HEK293T (cell line): ENCODE measurements around the gene CLCNKA.

Source experiments
- ARNT ChIP-seq: fragments of 450-650 bp; IDR thresholded peaks from 2 replicates; pipeline ENCODE4 v1.6.1; 2017; ENCODE audit warnings: mild to moderate bottlenecking
- BHLHE40 ChIP-seq: fragments of 450-650 bp; IDR thresholded peaks from 2 replicates; pipeline ENCODE4 v1.6.1; 2016; ENCODE audit warnings: mild to moderate bottlenecking, moderate library complexity, borderline replicate concordance
- ELF4 ChIP-seq: fragments of 450-650 bp; IDR thresholded peaks from 2 replicates; pipeline ENCODE4 v1.6.1; 2017; ENCODE audit warnings: antibody characterized with exemption
- FOXA1 ChIP-seq: fragments of 450-650 bp; IDR thresholded peaks from 2 replicates; pipeline ENCODE4 v1.6.1; 2016; ENCODE audit warnings: mild to moderate bottlenecking
- FOXM1 ChIP-seq: fragments of 450-650 bp; IDR thresholded peaks from 2 replicates; pipeline ENCODE4 v1.6.1; 2017; ENCODE audit warnings: mild to moderate bottlenecking, borderline replicate concordance
- HDGF ChIP-seq: fragments of 450-650 bp; IDR thresholded peaks from 2 replicates; pipeline ENCODE4 v1.6.1; 2017; ENCODE audit warnings: antibody characterized with exemption, borderline replicate concordance
- SP1 ChIP-seq: fragments of 450-650 bp; IDR thresholded peaks from 2 replicates; pipeline ENCODE4 v1.6.1; 2017
- TARDBP ChIP-seq: fragments of 450-650 bp; IDR thresholded peaks from 2 replicates; pipeline ENCODE4 v1.6.1; 2016
- ZNF384 ChIP-seq: fragments of 450-650 bp; IDR thresholded peaks from 2 replicates; pipeline ENCODE4 v1.6.1; 2016
- TF ChIP-seq, protein P1 (sequence below): fragments of 450-650 bp; IDR thresholded peaks from 2 replicates; pipeline ENCODE4 v1.6.1; 2016

- TF ChIP-seq SP1 (no peak), HDGF (no peak), FOXM1 (no peak), ELF4 (no peak), FOXA1 (no peak), BHLHE40 (no peak), ARNT (no peak), ZNF384 (no peak), TARDBP (no peak)
- TF ChIP-seq, protein P1, sequence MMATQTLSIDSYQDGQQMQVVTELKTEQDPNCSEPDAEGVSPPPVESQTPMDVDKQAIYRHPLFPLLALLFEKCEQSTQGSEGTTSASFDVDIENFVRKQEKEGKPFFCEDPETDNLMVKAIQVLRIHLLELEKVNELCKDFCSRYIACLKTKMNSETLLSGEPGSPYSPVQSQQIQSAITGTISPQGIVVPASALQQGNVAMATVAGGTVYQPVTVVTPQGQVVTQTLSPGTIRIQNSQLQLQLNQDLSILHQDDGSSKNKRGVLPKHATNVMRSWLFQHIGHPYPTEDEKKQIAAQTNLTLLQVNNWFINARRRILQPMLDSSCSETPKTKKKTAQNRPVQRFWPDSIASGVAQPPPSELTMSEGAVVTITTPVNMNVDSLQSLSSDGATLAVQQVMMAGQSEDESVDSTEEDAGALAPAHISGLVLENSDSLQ = no peak
Observed at GRCh38 chr1:16051039-16051438, 29.2 kb downstream of the CLCNKA start.
